Panc1 (cell line): ENCODE data around the gene TSTD2. TPM values are rescaled to one million over a fixed set of nuclear protein-coding genes. Genes with fewer than 3 reads are reported as not detected.

Experiments
- ATAC-seq: fragments of 200-7000 bp; cut with Tn5 transposase; 2 replicates; pipeline ENCODE4 v1.9.1; 2020; ENCODE audit warnings: mild to moderate bottlenecking, moderate library complexity
- BruUV-seq: library from RNA; stranded (reverse); fragments of 400-500 nt; replicated peaks from 2 replicates; lab custom pipeline; 2021; lab: Mats Ljungman, UMichigan
- CTCF ChIA-PET: fragments of 300-600 bp; sonication (Branson Sonifier 250); formaldehyde crosslinking; loops from one replicate; lab custom pipeline; 2022; ENCODE audit warnings: antibody characterized with exemption; lab: Charles Lee
- POLR2A ChIA-PET: fragments of 300-600 bp; sonication (Branson Sonifier 250); formaldehyde crosslinking; loops from one replicate; lab custom pipeline; 2022; ENCODE audit warnings: antibody characterized with exemption; lab: Charles Lee
- DNase-seq: peaks from one replicate; pipeline ENCODE4 v3.0.0-alpha.2; 2010; ENCODE audit warnings: low read depth, low spot score
- H3K27ac ChIP-seq: 2 replicates; pipeline ENCODE4 v1.5.1; 2011; ENCODE audit warnings: mild to moderate bottlenecking, low read length, inconsistent platforms
- H3K27me3 ChIP-seq: fragments of 200-500 bp; sonication (Bioruptor generic); 2 replicates; pipeline ENCODE4 v1.6.0; 2014; ENCODE audit warnings: low read length, inconsistent platforms; ENCODE audit not compliant: control insufficient read depth, insufficient read depth
- H3K36me3 ChIP-seq: fragments of 200-500 bp; sonication (Bioruptor generic); 2 replicates; pipeline ENCODE4 v1.5.1; 2014; ENCODE audit warnings: inconsistent platforms, mild to moderate bottlenecking, low read length, moderate library complexity; ENCODE audit not compliant: control insufficient read depth, insufficient read depth
- H3K4me1 ChIP-seq: 2 replicates; pipeline ENCODE4 v1.5.1; 2011; ENCODE audit warnings: inconsistent platforms, mild to moderate bottlenecking, low read length, moderate library complexity; ENCODE audit not compliant: control insufficient read depth, insufficient read depth
- H3K4me3 ChIP-seq, 2 experiments: 2 replicates each; pipeline ENCODE4 v1.5.1; 2011 to 2012; ENCODE audit warnings: low read depth in 2 of 2, low read length in 2 of 2, mild to moderate bottlenecking in 2 of 2, inconsistent platforms in 1 of 2, moderate library complexity in 1 of 2
- H3K9me3 ChIP-seq: fragments of 200-500 bp; sonication (Bioruptor generic); 2 replicates; pipeline ENCODE4 v1.5.1; 2014; ENCODE audit warnings: low read depth, mild to moderate bottlenecking, inconsistent platforms, low read length, moderate library complexity; ENCODE audit not compliant: control insufficient read depth, insufficient read depth
- CTCF ChIP-seq: fragments of 450-650 bp; IDR thresholded peaks from 2 replicates; pipeline ENCODE4 v1.5.1; 2017; ENCODE audit warnings: mild to moderate bottlenecking
- POLR2AphosphoS5 ChIP-seq: IDR thresholded peaks from 2 replicates; pipeline ENCODE4 v1.6.1; 2012; ENCODE audit warnings: mild to moderate bottlenecking, low read depth, low read length, moderate library complexity
- REST ChIP-seq, 2 experiments: IDR thresholded peaks; 2 replicates each; pipeline ENCODE4 v1.6.1; 2011 to 2012; ENCODE audit warnings: low read depth in 2 of 2, control low read depth in 1 of 2, low read length in 1 of 2, mild to moderate bottlenecking in 1 of 2, moderate library complexity in 1 of 2; ENCODE audit not compliant: insufficient read depth in 1 of 2
- SIN3A ChIP-seq: IDR thresholded peaks from 2 replicates; pipeline ENCODE4 v1.6.1; 2012; ENCODE audit warnings: low read depth, mild to moderate bottlenecking, low read length, moderate library complexity, borderline replicate concordance; ENCODE audit not compliant: insufficient read depth
- TCF7L2 ChIP-seq: IDR thresholded peaks from 2 replicates; pipeline ENCODE4 v1.6.1; 2011; ENCODE audit warnings: mild to moderate bottlenecking, low read depth, low read length, inconsistent platforms
- in situ Hi-C: cut with HindIII; loops from 2 replicates; pipeline ENCODE4 v1.10.0; 2016; ENCODE audit warnings: low sequenced_read_pairs, low pct_unique_long_range_greater_than_20kb
- intact Hi-C: fragments of 100-400 bp; cut with micrococcal nuclease; formaldehyde crosslinking; loops from one replicate; pipeline ENCODE4 v1.10.0; 2022; ENCODE audit not compliant: unreplicated experiment
- total RNA-seq: library from RNA; stranded (reverse); gene quantifications from one replicate; pipeline ENCODE4 v1.2.1, GENCODE V29; 2021; ENCODE audit not compliant: unreplicated experiment

The TSTD2 gene
- total RNA-seq, 1 experiment from 2014 or later = 10.1 TPM

- ChIA-PET CTCF (no interaction called here), POLR2A (no interaction called here)
- no peak for ATAC-seq
- DNase-seq = no peak
- no peaks in the 10 kb centered on the region for H3K36me3 ChIP-seq
- no peak overlapping the region for H3K27ac ChIP-seq
- no peaks in the 10 kb centered on the region for H3K9me3 ChIP-seq
- no peak overlapping the region for H3K4me3 ChIP-seq
- no peaks in the 10 kb centered on the region for H3K4me1 ChIP-seq
- no peaks in the 10 kb centered on the region for H3K27me3 ChIP-seq
- intact Hi-C loops (no loop called here), in situ Hi-C loops (no loop called here)
- no TSS peak for BruUV-seq
- TF ChIP-seq TCF7L2 = no peak
- TF ChIP-seq POLR2AphosphoS5 = no peak
- no peak for TF ChIP-seq CTCF
- no peak for TF ChIP-seq SIN3A
- TF ChIP-seq REST (IDR thresholded peaks at IDR 0.05; ENCODE audit: insufficient read depth in 1 of 2, low read depth in 2 of 2, low read length in 1 of 2) = no peak
Observed at GRCh38 chr9:97554566-97555075, 78.5 kb downstream of the TSTD2 start.

GRCh38 chr9:97553841-97554240 is 79.3 kb downstream of the TSTD2 start:
- Histone ChIP-seq H3K27ac (no peak overlapping the region), H3K4me1 (no peaks in the 10 kb centered on the region), H3K9me3 (no peaks in the 10 kb centered on the region), H3K36me3 (no peaks in the 10 kb centered on the region), H3K4me3 (no peak overlapping the region), H3K27me3 (no peaks in the 10 kb centered on the region)
- ChIA-PET CTCF (no interaction called here), POLR2A (no interaction called here)
- in situ Hi-C loops (no loop called here), intact Hi-C loops (no loop called here)
- no TSS peak for BruUV-seq
- no peak for TF ChIP-seq REST (IDR thresholded peaks at IDR 0.05; ENCODE audit: insufficient read depth in 1 of 2, low read depth in 2 of 2, low read length in 1 of 2)
- no peak for TF ChIP-seq CTCF
- no peak for TF ChIP-seq SIN3A
- TF ChIP-seq POLR2AphosphoS5 = no peak
- DNase-seq = no peak
- ATAC-seq = no peak
